ELF-1 (cell line): Measurements from ENCODE around the gene SLC5A9.
"Not testable (repeated sequence)": the region's sequence is repeated elsewhere in the genome, so short reads cannot be mapped to it uniquely, and the experiment has no call there.

Experiments
- DNase-seq: peaks from one replicate; pipeline ENCODE4 v3.0.0-alpha.2; 2016; ENCODE audit warnings: low read depth, low spot score

The SLC5A9 gene

DNA sequence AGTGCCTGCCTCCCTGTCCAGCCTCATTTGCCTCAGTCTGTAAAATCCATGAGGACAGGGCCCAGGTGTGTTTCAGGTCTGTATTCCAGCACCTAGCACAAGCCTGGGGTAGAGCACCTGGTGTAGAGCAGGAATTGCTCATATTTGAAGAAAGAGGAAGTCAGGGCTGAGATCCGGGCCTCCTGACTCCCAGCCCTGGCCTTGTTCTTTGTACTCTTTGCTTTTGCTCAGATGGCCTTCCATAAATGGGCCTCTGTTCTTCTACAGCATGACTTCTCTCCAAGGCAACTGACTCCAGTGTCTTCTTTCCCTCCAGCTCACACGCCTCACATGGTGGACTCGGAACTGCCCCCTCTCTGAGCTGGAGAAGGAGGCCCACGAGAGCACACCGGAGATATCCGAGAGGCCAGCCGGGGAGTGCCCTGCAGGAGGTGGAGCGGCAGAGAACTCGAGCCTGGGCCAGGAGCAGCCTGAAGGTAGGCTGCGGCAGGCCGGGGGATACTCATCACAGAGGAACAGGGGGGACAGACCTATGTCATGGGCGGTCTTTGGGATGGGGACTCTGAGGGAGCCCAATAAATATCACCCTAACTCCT is 19.7 kb downstream of the SLC5A9 start:
- no peak for DNase-seq

DNA sequence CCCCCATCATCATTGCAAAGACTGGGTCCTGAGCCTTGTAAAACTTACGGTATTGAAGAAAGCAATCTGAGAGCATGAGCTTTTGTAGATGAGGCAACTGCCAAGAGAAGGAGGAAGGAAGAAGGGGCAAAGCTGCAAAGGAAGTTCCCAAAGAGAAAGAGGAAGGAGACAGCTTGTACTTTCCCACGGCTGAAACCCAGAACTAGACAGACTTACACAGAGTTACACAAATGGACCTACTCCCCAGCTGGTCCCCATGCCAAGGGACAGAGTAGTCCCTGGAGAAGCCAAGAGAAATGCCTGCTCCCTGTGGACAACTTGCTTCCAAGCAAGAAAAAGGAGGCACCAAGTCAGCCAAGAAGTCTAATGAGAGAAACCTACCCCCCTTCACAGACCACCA is 22.6 kb downstream of the SLC5A9 start:
- no peak for DNase-seq

DNA sequence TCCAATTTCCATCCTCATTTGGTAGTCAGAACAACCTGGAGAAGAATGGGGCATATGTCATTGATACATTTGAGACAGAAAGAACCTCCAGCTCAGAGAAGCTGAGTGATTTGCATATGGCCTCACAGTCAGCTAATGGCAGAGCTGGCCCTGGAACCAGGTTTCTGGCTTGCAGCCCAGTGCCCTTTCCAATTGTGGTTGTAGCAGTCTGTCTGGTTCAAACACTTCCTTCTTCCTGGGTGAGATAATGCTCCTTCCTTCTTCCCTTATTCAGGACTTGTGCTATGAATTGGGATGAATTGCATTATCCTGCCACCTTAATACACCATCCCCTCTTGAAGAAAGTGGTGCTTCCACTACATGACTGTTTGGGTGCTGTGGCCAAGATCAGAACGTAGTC is 24.2 kb downstream of the SLC5A9 start:
- no peak for DNase-seq

DNA sequence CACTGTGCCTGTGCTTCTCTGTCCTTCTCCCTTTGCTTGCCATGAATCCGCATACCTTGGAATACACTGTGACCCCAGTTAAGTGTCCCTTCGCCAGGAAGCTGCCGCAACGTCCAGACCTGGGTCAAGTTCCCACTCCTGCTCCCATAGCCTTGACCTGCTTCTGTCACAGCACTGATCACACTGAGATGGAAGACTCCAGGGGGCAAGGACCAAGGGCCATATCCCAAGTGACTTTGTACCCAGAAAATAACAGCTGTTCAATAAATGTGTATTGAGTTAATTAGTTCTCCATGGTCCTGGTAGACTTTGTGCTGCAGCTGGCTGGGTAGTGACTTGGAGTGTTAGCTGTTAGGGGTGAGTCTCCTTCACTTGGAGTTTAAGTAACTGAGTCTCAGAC is 25.8 kb downstream of the SLC5A9 start:
- no peak for DNase-seq

DNA sequence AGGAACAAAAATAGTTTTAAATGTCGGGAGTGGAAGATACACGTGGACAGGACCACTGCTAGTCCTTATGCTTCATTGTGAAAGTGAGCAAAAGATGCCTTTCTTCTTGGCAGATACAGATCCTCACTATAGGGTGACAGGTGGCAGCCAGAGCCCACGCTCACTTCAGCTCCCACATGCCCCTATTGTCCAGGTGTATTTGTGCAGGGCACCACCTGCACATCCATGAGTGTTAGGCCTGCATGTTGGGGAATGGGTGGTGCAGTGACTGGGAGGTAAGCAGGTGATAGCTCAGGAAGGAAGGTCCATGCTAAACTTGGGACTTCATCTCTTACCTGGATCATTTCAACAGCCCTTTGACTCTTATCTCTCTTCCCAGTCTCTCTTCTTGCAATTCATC is 27.4 kb downstream of the SLC5A9 start:
- no peak for DNase-seq

DNA sequence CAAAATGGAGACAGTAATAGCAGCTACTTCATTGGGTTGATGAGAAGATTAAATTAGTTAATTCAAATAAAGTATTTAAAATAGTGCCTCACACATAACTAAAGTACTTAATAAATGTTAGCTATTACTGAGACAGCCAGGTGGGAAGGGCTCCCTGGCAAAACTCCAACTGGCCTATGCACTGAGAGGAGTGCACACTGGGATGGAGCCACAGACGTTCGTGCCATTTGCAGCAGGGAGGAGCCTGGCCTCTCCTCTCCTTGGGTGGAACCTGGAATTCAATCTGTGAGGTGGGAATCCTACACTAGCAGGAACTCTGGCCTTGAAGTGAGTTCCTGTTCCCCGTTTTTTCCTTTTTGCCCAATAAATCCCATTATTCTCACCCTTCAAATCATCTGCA is 28.1 kb downstream of the SLC5A9 start:
- DNase-seq: no peak

DNA sequence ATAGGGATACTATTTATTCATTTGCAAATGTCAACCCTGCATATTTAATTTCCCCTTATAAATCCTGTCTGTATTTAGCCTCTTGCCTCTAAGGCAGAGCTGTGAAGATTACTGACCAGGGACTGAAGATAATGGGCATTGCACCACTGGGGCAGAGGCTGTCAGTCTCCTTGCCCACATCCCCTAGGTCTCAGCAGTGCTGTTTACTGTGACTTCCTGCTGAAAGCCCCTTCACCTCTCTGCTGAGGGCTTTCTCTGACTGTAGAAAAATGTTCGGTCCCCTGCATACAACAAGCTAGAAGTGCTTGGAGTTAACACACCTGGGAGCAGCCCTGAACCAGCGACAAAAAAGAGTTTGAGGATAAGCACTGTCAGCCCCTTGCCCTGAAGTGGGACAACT is 28.8 kb downstream of the SLC5A9 start:
- DNase-seq: no peak

DNA sequence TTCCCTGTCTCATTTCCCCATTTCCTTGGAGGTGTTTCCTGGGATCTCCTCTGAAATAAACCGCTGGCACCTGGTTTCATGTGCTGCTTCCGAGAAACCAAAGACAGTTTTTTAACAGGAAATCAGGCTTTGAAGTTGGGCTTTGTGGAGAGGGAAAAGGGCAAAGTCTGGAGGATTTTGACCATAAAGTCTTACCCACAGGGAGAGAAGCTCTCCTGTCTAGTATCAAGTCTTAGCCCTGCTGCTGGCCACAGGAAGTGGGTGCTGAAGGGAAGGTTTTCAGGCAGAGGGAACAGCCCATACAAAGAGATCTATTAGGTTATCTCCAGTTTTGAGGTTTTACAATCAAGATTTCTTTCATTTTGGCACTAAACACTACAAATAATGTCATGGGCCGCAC is 29.3 kb downstream of the SLC5A9 start:
- no peak for DNase-seq

DNA sequence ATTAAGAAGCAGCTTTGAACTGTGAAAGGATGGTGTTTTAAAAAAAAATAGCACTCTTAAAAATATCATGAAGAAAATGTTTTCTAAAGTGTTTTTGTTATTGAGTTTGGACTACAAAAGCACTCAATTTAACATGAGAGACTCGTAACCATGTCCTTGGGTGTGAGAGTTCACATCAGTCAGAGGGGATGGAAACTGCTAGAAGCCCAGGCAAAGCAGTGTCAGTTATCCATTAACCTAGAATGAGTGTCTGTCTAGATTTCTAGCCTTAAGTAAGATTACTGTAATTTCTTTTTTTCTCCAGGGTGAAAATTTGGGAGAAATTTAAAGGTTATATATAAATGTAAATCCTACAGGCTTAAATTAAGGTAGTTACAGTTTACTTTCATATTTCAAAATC is 31.7 kb downstream of the SLC5A9 start:
- no peak for DNase-seq

DNA sequence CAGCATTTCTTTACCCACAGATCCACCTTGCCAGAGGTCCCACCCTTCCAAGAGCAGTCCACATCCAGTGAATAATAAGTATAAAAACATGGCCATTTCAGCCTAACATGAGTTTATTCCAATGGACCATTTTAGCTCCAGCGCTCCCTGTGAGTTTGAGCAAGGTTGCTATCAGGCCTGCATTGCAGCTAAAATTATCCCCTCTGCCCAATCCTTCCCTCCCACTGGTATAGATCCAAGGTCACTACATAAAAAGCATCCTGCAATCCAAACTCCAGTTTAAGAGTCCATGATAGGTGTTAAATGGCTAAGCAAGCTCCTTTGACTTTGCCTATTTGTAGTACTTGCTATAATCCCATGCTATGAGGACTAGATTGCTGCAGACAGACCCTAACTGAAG is 35.6 kb downstream of the SLC5A9 start:
- DNase-seq: no peak

DNA sequence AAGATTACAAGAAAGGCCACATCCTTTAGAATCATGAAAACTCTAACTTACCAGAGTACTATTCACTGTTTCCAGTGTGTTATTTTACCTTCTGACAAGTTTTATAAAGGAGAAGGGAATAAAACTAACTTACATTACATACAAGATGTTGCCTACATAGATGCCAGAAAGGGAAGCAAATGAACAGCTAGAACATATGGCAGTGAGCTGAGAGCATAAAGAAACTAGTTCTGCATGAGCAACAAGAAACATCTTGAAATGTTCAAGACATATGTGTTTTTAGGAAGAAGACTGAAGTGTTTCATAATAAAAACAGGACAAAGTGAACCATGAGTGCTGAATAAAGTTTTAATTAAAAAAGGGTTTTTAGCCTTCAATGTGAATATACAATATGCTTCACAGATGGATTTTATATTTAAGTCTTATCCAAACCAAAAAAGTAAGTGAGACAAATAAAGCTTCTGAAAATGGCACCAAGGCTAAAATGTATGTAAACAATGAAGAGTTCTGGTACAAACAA is 39.4 kb downstream of the SLC5A9 start:
- no peak for DNase-seq

DNA sequence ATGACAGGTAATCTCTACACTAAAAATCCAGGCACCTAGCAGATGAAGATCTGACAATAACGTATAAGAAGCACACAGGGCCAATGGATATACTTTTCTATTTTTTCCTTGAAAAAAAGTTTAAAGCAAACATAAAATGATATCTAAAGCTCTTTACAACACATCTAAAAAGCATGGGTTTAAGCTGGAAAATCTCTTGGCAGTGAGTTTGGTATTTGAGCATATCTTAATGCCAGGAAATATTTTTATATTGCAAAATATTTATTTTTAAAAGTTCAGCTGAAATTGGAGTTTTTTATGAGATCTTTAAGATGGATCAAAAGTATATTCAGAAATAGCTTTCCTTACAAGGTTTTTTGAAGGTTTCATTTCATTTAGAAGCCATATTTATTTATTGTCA is 40.5 kb downstream of the SLC5A9 start:
- DNase-seq: no peak

DNA sequence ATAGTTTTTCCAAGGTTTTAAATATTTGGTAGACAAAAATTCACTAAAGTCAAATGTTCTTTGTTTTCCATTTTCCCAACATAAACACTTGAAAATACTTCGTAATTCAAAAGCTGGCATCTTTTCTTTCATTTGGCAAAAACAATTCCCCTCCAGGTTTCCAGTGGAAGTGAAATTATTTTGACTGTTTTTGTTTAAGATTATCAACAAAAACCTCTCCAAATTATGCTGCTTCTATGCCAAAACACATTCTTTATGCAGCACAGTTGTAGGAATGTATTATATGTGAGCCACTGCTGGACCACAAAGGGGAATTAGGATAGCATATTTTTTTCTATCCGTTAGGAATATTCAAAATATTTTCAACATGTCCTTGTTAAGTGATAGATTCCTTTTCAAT is 44.1 kb downstream of the SLC5A9 start:
- DNase-seq: no peak

DNA sequence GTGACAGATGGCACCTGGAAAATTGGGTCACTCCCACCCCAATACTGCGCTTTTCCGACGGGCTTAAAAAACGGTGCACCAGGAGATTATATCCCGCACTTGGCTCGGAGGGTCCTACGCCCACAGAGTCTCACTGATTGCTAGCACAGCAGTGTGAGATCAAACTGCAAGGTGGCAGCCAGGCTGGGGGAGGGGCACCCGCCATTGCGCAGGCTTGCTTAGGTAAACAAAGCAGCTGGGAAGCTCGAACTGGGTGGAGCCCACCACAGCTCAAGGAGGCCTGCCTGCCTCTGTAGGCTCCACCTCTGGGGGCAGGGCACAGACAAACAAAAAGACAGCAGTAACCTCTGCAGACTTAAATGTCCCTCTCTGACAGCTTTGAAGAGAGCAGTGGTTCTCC is 54.9 kb downstream of the SLC5A9 start:
- DNase-seq: not testable (repeated sequence)

DNA sequence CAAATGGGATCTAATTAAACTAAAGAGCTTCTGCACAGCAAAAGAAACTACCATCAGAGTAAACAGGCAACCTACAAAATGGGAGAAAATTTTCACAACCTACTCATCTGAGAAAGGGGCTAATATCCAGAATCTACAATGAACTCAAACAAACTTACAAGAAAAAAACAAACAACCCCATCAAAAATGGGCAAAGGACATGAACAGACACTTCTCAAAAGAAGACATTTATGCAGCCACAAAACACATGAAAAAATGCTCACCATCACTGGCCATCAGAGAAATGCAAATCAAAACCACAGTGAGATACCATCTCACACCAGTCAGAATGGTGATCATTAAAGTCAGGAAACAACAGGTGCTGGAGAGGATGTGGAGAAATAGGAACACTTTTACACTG is 59.8 kb downstream of the SLC5A9 start:
- not testable (repeated sequence) for DNase-seq

DNA sequence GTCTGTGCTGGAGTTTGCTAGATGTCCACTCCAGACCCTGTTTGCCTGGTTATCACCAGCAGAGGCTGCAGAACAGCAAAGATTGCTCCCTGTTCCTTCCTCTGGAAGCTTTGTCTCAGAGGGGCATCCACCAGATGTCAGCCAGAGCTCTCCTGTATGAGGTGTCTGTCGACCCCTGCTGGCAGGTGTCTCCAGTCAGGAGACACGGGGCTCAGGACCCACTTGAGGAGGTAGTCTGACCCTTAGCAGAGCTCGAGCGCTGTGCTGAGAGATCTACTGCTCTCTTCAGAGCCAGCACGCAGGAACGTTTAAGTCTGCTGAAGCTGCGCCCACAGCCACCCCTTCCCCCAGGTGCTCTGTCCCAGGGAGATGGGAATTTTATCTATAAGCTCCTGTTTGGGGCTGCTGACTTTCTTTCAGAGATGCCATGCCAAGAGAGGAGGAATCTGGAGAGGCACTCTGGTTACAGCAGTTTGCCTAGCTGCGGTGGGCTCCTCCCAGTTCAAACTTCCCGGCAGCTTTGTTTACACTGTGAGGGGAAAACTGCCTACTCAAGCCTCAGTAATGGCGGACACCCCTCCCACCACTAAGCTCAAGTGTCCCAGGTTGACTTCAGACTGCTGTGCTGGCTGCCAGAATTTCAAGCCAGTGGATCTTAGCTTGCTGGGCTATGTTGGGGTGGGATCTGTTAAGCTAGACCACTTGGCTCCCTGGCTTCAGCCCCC is 62.3 kb downstream of the SLC5A9 start:
- peak; percentile 39 for DNase-seq

DNA sequence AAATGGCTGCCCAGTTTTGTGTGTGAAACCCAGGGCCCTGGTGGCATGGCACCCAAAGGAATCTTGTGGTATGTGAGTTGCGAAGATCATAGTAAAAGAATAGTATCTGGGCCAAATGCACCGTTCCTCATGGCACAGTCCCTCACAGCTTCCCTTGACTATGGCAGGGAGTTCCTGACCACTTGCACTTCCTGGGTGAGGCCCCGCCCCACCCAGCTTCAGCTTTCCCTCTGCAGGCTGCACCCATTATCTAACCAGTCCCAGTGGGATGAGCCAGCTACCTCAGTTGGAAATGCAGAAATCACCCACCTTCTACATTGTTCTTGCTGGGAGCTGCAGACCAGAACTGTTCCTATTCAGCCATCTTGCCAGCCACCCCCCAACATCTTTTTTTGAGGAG is 63.0 kb downstream of the SLC5A9 start:
- DNase-seq: no peak

DNA sequence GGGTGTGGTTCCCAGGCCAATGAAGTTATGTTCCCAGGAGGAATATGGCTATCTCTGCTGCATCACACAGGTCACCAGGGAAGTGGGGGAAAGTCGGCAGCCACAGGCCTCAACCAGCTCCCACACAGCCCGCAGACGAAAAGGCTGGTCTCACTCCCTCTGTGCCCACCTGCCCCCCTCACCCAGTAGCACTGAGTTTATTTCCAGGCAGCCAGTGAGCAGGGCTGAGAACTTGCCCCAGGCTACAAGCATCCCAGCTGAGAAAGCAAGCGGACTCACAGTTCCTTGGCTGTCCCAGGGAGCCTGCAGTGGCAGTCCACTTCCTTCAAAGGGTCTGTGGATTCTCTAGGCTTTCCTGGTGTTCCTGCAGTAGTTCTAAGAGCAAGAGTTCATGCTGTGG is 68.9 kb downstream of the SLC5A9 start:
- DNase-seq: peak; percentile 85

DNA sequence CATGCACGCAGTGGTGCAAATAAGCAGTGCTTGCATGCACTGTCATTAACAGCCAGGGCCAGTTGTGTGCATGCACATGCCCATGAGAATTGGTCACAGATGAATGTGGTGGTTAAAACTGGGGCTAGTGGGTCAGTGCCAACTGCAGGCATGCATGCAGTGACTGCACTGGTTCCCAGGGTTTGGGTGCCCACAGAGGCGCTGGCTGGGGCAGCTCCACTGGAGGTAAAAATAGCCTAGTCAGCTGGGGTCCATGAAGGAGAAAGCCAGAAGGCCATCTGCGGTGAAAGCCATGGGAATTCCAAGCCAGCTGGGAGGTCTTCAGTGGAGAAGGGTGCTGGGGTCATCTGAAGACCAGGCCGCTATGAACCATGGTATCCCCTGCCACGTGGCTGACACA is 70.2 kb downstream of the SLC5A9 start:
- DNase-seq: no peak

DNA sequence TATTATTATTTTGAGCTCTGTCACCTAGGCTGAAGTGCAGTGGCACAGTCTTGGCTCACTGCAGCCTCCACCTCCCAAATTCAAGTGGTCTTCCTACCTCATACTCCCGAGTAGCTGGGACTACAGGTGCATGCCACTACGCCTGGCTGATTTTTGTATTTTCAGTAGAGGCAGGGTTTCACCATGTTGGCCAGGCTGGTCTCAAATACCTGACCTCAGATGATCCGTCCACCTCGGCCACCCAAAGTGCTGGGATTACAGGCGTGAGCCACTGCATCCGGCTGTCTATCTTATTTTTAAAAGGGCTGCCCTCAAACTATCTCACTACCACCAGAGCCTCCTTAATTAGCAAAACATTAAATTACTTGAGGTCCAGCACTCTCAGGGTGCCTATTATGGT is 71.6 kb downstream of the SLC5A9 start:
- DNase-seq: not testable (repeated sequence)

DNA sequence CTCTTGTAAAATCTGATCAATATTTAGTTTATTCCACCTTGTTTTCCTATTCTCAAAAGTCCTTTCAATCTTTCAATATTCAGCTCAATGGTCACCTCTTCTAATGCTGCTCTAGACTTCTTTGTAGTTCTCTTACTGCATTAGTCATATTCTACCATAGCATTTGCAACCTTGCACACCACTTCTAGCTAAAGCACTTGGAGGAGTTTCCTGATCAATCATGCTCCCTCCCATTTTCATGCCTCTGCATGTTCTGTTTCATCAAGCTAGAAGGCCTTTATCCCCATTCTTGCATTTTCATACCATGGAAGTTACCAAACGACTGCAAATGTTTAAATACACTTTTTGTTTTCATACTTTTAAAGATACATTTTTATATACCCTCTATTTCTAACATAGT is 72.1 kb downstream of the SLC5A9 start:
- no peak for DNase-seq
